T-helper 1 cell treated with Interleukin-12 subunit alpha and Interleukin-12 subunit beta and Interleukin-4 antibody, amounts not matched to agents 30 μg/mL and 1 μg/mL, for 36 hours (primary cell): Measurements from ENCODE around the gene LY6G6D.

Experiments used
- H3K27ac Mint-ChIP-seq: one replicate; pipeline ENCODE4 v1.8.0; 2021; ENCODE audit warnings: mild to moderate bottlenecking, mixed read lengths
- H3K27me3 Mint-ChIP-seq: one replicate; pipeline ENCODE4 v1.8.0; 2021; ENCODE audit warnings: low read depth, mixed read lengths
- H3K36me3 Mint-ChIP-seq: one replicate; pipeline ENCODE4 v1.8.0; 2021; ENCODE audit warnings: low read depth, mixed read lengths
- H3K4me1 Mint-ChIP-seq: one replicate; pipeline ENCODE4 v1.8.0; 2021; ENCODE audit warnings: low read depth, mixed read lengths
- H3K4me3 Mint-ChIP-seq: one replicate; pipeline ENCODE4 v1.8.0; 2021; ENCODE audit warnings: mild to moderate bottlenecking, moderate library complexity, mixed read lengths
- H3K9me3 Mint-ChIP-seq: one replicate; pipeline ENCODE4 v1.8.0; 2021; ENCODE audit warnings: mixed read lengths

The LY6G6D gene

GRCh38 chr6:31687860-31688693 is 27.1 kb upstream of the LY6G6D start:
- no peaks in the 10 kb centered on the region for H3K4me1 Mint-ChIP-seq
- H3K9me3 Mint-ChIP-seq = no peaks in the 10 kb centered on the region
- H3K27ac Mint-ChIP-seq = no peak overlapping the region

GRCh38 chr6:31689249-31690110 is 25.7 kb upstream of the LY6G6D start:
- Mint-ChIP-seq H3K4me1 (no peaks in the 10 kb centered on the region), H3K27me3 (no peaks in the 10 kb centered on the region), H3K9me3 (no peaks in the 10 kb centered on the region), H3K4me3 (no peak overlapping the region), H3K27ac (no peak overlapping the region), H3K36me3 (peaks cover 38% of the 10 kb centered on the region)

More at GRCh38 chr6:31687860-31688693, 27.1 kb upstream of the LY6G6D start:
- H3K27me3 Mint-ChIP-seq = no peaks in the 10 kb centered on the region
- peaks cover 37% of the 10 kb centered on the region for H3K36me3 Mint-ChIP-seq
- no peak overlapping the region for H3K4me3 Mint-ChIP-seq

GRCh38 chr6:31690231-31691077 is 24.7 kb upstream of the LY6G6D start:
- no peak overlapping the region for H3K27ac Mint-ChIP-seq
- H3K4me3 Mint-ChIP-seq = no peak overlapping the region
- H3K36me3 Mint-ChIP-seq = peaks cover 38% of the 10 kb centered on the region
- no peaks in the 10 kb centered on the region for H3K27me3 Mint-ChIP-seq
- H3K4me1 Mint-ChIP-seq = no peaks in the 10 kb centered on the region
- no peaks in the 10 kb centered on the region for H3K9me3 Mint-ChIP-seq

- Mint-ChIP-seq H3K9me3 (no peaks in the 10 kb centered on the region), H3K27ac (no peak overlapping the region)
Observed at GRCh38 chr6:31691078-31691463, 24.1 kb upstream of the LY6G6D start.

GRCh38 chr6:31691564-31692108 is 23.5 kb upstream of the LY6G6D start:
- no peak overlapping the region for H3K27ac Mint-ChIP-seq
- H3K4me1 Mint-ChIP-seq = no peaks in the 10 kb centered on the region
- H3K36me3 Mint-ChIP-seq = peaks cover 34% of the 10 kb centered on the region
- no peak overlapping the region for H3K4me3 Mint-ChIP-seq
- no peaks in the 10 kb centered on the region for H3K9me3 Mint-ChIP-seq
- H3K27me3 Mint-ChIP-seq = no peaks in the 10 kb centered on the region

More at GRCh38 chr6:31691078-31691463, 24.1 kb upstream of the LY6G6D start:
- H3K36me3 Mint-ChIP-seq = peaks cover 36% of the 10 kb centered on the region
- no peaks in the 10 kb centered on the region for H3K4me1 Mint-ChIP-seq
- H3K4me3 Mint-ChIP-seq = no peak overlapping the region
- H3K27me3 Mint-ChIP-seq = no peaks in the 10 kb centered on the region

GRCh38 chr6:31692353-31692752 is 22.8 kb upstream of the LY6G6D start:
- no peak overlapping the region for H3K4me3 Mint-ChIP-seq
- peaks cover 3% of the 10 kb centered on the region for H3K4me1 Mint-ChIP-seq
- H3K27me3 Mint-ChIP-seq = no peaks in the 10 kb centered on the region
- H3K27ac Mint-ChIP-seq = no peak overlapping the region
- peaks cover 36% of the 10 kb centered on the region for H3K36me3 Mint-ChIP-seq
- H3K9me3 Mint-ChIP-seq = no peaks in the 10 kb centered on the region

- Mint-ChIP-seq H3K4me3 (no peak overlapping the region), H3K27me3 (no peaks in the 10 kb centered on the region), H3K36me3 (peaks cover 36% of the 10 kb centered on the region), H3K27ac (no peak overlapping the region), H3K9me3 (no peaks in the 10 kb centered on the region), H3K4me1 (peaks cover 8% of the 10 kb centered on the region)
Observed at GRCh38 chr6:31692886-31693285, 22.3 kb upstream of the LY6G6D start.

GRCh38 chr6:31693535-31693934 is 21.6 kb upstream of the LY6G6D start:
- Mint-ChIP-seq H3K4me1 (peaks cover 10% of the 10 kb centered on the region), H3K4me3 (no peak overlapping the region), H3K9me3 (no peaks in the 10 kb centered on the region), H3K27ac (no peak overlapping the region), H3K36me3 (peaks cover 35% of the 10 kb centered on the region), H3K27me3 (no peaks in the 10 kb centered on the region)

- peak overlapping the region; percentile 37 for H3K27ac Mint-ChIP-seq
- peaks cover 21% of the 10 kb centered on the region for H3K4me1 Mint-ChIP-seq
- H3K9me3 Mint-ChIP-seq = no peaks in the 10 kb centered on the region
- no peaks in the 10 kb centered on the region for H3K27me3 Mint-ChIP-seq
- peaks cover 19% of the 10 kb centered on the region for H3K36me3 Mint-ChIP-seq
- no peak overlapping the region for H3K4me3 Mint-ChIP-seq
Observed at GRCh38 chr6:31697555-31697954, 17.6 kb upstream of the LY6G6D start.

GRCh38 chr6:31700740-31701401 is 14.3 kb upstream of the LY6G6D start:
- H3K36me3 Mint-ChIP-seq = peaks cover 14% of the 10 kb centered on the region
- no peaks in the 10 kb centered on the region for H3K27me3 Mint-ChIP-seq
- no peaks in the 10 kb centered on the region for H3K9me3 Mint-ChIP-seq
- peaks cover 24% of the 10 kb centered on the region for H3K4me1 Mint-ChIP-seq
- H3K4me3 Mint-ChIP-seq = peak overlapping the region; percentile 25
- H3K27ac Mint-ChIP-seq = no peak overlapping the region

GRCh38 chr6:31701666-31702404 is 13.3 kb upstream of the LY6G6D start:
- Mint-ChIP-seq H3K27me3 (no peaks in the 10 kb centered on the region), H3K27ac (peak overlapping the region; percentile 95), H3K9me3 (no peaks in the 10 kb centered on the region)

GRCh38 chr6:31702405-31702818 is 12.7 kb upstream of the LY6G6D start:
- H3K36me3 Mint-ChIP-seq = peaks cover 7% of the 10 kb centered on the region
- peak overlapping the region; percentile 95 for H3K27ac Mint-ChIP-seq

More at GRCh38 chr6:31701666-31702404, 13.3 kb upstream of the LY6G6D start:
- Mint-ChIP-seq H3K36me3 (peaks cover 11% of the 10 kb centered on the region), H3K4me1 (peaks cover 24% of the 10 kb centered on the region), H3K4me3 (peak overlapping the region; percentile 93)

More at GRCh38 chr6:31702405-31702818, 12.7 kb upstream of the LY6G6D start:
- H3K27me3 Mint-ChIP-seq = no peaks in the 10 kb centered on the region
- peak overlapping the region; percentile 93 for H3K4me3 Mint-ChIP-seq
- H3K9me3 Mint-ChIP-seq = no peaks in the 10 kb centered on the region
- H3K4me1 Mint-ChIP-seq = peaks cover 21% of the 10 kb centered on the region
